ENCODE data around the gene ELK3. TPM values are rescaled to one million over a fixed set of nuclear protein-coding genes. Genes with fewer than 3 reads are reported as not detected.

Gene ELK3
- total and polyA plus RNA-seq, 7 donors = 2.3 to 23.8 (median 15.7) TPM

DNA sequence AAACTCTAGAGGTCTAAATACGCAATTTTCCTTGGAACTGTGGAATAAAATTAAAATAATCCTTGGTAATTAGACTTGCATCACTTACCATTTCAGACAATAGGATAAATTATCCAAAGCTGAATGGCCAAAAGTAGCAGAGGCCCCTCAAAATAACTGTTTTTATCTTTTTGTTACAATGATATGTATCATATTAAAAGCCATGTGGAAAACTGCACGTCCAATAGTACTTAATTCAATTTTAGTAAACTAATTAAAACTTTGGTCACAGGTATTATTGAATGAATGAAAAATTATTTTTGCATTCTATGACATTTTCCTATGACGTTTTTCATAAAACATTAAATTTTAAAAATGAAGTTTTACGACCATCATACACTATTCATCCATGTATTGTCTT, 107.6 kb downstream of the ELK3 start:
- H3K27ac ChIP-seq = no peak overlapping the region
- 96% methylated on average over 4 of the region's 4 CpGs for WGBS, 2 donors
- intact Hi-C loops (cut with DNase I) = loop anchor here (10.0 kb wide), 1 partner anchor 93 kb away; no protein-coding TSS in a partner anchor

GRCh38 chr12:96302687-96303310, 108.6 kb downstream of the ELK3 start:
- no peak overlapping the region for H3K4me3 ChIP-seq
- peaks cover 0 to 36% (median 27%) of the 10 kb centered on the region in 4 donors for H3K4me1 ChIP-seq
- no peaks in the 10 kb centered on the region for H3K27me3 ChIP-seq
- TF ChIP-seq POLR2AphosphoS5 (IDR thresholded peaks at IDR 0.05) = no peak
- TF ChIP-seq POLR2A (IDR thresholded peaks at IDR 0.05) = no peak
- TF ChIP-seq, protein P1, sequence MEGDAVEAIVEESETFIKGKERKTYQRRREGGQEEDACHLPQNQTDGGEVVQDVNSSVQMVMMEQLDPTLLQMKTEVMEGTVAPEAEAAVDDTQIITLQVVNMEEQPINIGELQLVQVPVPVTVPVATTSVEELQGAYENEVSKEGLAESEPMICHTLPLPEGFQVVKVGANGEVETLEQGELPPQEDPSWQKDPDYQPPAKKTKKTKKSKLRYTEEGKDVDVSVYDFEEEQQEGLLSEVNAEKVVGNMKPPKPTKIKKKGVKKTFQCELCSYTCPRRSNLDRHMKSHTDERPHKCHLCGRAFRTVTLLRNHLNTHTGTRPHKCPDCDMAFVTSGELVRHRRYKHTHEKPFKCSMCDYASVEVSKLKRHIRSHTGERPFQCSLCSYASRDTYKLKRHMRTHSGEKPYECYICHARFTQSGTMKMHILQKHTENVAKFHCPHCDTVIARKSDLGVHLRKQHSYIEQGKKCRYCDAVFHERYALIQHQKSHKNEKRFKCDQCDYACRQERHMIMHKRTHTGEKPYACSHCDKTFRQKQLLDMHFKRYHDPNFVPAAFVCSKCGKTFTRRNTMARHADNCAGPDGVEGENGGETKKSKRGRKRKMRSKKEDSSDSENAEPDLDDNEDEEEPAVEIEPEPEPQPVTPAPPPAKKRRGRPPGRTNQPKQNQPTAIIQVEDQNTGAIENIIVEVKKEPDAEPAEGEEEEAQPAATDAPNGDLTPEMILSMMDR (IDR thresholded peaks at IDR 0.05) = no peak
- no peak for TF ChIP-seq EP300 (IDR thresholded peaks at IDR 0.05)
- WGBS, 2 donors = 79 to 85% methylated on average over 2 of the region's 2 CpGs
- H3K27ac ChIP-seq = peak overlapping the region in 1 of 4 donors; percentile 2
- no peaks in the 10 kb centered on the region for H3K9me3 ChIP-seq
- no peak for DNase-seq
- intact Hi-C loops (cut with DNase I) = loop anchor here (10.0 kb wide), 1 partner anchor 92 kb away; no protein-coding TSS in a partner anchor
- peaks cover 0 to 19% (median 2%) of the 10 kb centered on the region in 4 donors for H3K36me3 ChIP-seq

More for the DNA sequence above, 107.6 kb downstream of the ELK3 start:
- H3K9me3 ChIP-seq = no peaks in the 10 kb centered on the region
- peaks cover 0 to 27% (median 2%) of the 10 kb centered on the region in 4 donors for H3K36me3 ChIP-seq
- H3K27me3 ChIP-seq = no peaks in the 10 kb centered on the region
- DNase-seq = no peak
- H3K4me1 ChIP-seq = peaks cover 0 to 29% (median 20%) of the 10 kb centered on the region in 4 donors
- no peak for TF ChIP-seq POLR2A (IDR thresholded peaks at IDR 0.05)
- no peak for TF ChIP-seq POLR2AphosphoS5 (IDR thresholded peaks at IDR 0.05)
- TF ChIP-seq, protein P1 (IDR thresholded peaks at IDR 0.05) = no peak
- no peak for TF ChIP-seq EP300 (IDR thresholded peaks at IDR 0.05)
- no peak overlapping the region for H3K4me3 ChIP-seq

DNA sequence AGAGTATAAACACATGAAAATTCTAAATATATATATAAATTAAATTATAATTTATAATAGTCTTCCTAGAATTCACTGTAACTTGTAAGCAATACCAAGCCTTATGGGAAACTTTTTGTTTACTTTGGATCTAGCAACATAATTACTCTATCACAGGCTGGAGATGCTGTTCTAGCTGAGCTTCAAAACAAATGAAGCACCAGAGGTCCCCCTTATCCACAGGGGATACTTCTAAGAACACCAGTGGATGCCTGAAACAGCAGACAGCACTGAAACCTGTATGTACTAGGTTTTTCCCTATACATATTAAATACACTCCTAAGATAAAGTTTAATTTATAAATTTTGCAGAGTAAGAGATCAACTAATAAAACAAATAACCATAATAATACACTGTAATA, 109.5 kb downstream of the ELK3 start:
- peaks cover 0 to 43% (median 34%) of the 10 kb centered on the region in 4 donors for H3K4me1 ChIP-seq
- H3K9me3 ChIP-seq = no peaks in the 10 kb centered on the region
- DNase-seq = no peak
- no peaks in the 10 kb centered on the region for H3K27me3 ChIP-seq
- TF ChIP-seq POLR2AphosphoS5 (IDR thresholded peaks at IDR 0.05) (no peak), EP300 (IDR thresholded peaks at IDR 0.05) (no peak), POLR2A (IDR thresholded peaks at IDR 0.05) (no peak)
- TF ChIP-seq, protein P1 (IDR thresholded peaks at IDR 0.05) = no peak
- peaks cover 0 to 15% (median 2%) of the 10 kb centered on the region in 4 donors for H3K36me3 ChIP-seq
- H3K27ac ChIP-seq = peak overlapping the region in 1 of 4 donors; percentile 29
- intact Hi-C loops (cut with DNase I) = loop anchor here (10.0 kb wide), 1 partner anchor 91 kb away; no protein-coding TSS in a partner anchor
- H3K4me3 ChIP-seq = no peak overlapping the region

- no peak overlapping the region for H3K4me3 ChIP-seq
- H3K9me3 ChIP-seq = no peaks in the 10 kb centered on the region
- TF ChIP-seq POLR2AphosphoS5 (IDR thresholded peaks at IDR 0.05) (no peak), EP300 (IDR thresholded peaks at IDR 0.05) (no peak), POLR2A (IDR thresholded peaks at IDR 0.05) (no peak)
- TF ChIP-seq, protein P1 (IDR thresholded peaks at IDR 0.05) = no peak
- WGBS, 2 donors = 92 to 95% methylated on average over 3 of the region's 3 CpGs
- DNase-seq = no peak
- no peaks in the 10 kb centered on the region for H3K27me3 ChIP-seq
- intact Hi-C loops (cut with DNase I) = loop anchor here (10.0 kb wide), 1 partner anchor 89 kb away; no protein-coding TSS in a partner anchor
- H3K4me1 ChIP-seq = peaks cover 0 to 51% (median 40%) of the 10 kb centered on the region in 4 donors
- no peak overlapping the region for H3K27ac ChIP-seq
- H3K36me3 ChIP-seq = peaks cover 0 to 7% (median 0%) of the 10 kb centered on the region in 4 donors
Measured at GRCh38 chr12:96305665-96306064, 111.5 kb downstream of the ELK3 start.
